Measurements from ENCODE around the gene RALGDS.

Gene RALGDS

GRCh38 chr9:133134388-133135145 is 13.5 kb upstream of the RALGDS start:
- DNase-seq = no peak

GRCh38 chr9:133133681-133134387 is 12.8 kb upstream of the RALGDS start:
- peak; percentile 93 to 95 for DNase-seq

- no peak for DNase-seq
Measured at GRCh38 chr9:133132174-133132573, 11.1 kb upstream of the RALGDS start.

- DNase-seq = no peak
Measured at GRCh38 chr9:133131506-133131905, 10.5 kb upstream of the RALGDS start.

GRCh38 chr9:133130685-133131244 is 9.7 kb upstream of the RALGDS start:
- no peak for DNase-seq

- no peak for DNase-seq
Measured at GRCh38 chr9:133129001-133129795, 8.2 kb upstream of the RALGDS start.

GRCh38 chr9:133128152-133128551 is 7.1 kb upstream of the RALGDS start:
- no peak for DNase-seq

GRCh38 chr9:133127340-133127981 is 6.4 kb upstream of the RALGDS start:
- DNase-seq = peak in 1 of 2 experiments; percentile 25

GRCh38 chr9:133126697-133127339 is 5.8 kb upstream of the RALGDS start:
- peak in 1 of 2 experiments; percentile 24 for DNase-seq

- DNase-seq = peak in 1 of 2 experiments; percentile 39
Measured at GRCh38 chr9:133125941-133126696, 5.1 kb upstream of the RALGDS start.

GRCh38 chr9:133124907-133125275 is 3.9 kb upstream of the RALGDS start:
- no peak for DNase-seq

- no peak for DNase-seq
Measured at GRCh38 chr9:133124123-133124906, 3.3 kb upstream of the RALGDS start.

- no peak for DNase-seq
Measured at GRCh38 chr9:133122935-133123611, 2.0 kb upstream of the RALGDS start.

- no peak for DNase-seq
Measured at GRCh38 chr9:133122605-133122934, 1.5 kb upstream of the RALGDS start.

GRCh38 chr9:133121915-133122550 is 993 bp upstream of the RALGDS start:
- DNase-seq = no peak

- DNase-seq = no peak
Measured at GRCh38 chr9:133120501-133121197, 391 bp downstream of the RALGDS start.

- DNase-seq = no peak
Measured at GRCh38 chr9:133119846-133120500, 1.1 kb downstream of the RALGDS start.

GRCh38 chr9:133119103-133119845 is 1.8 kb downstream of the RALGDS start:
- no peak for DNase-seq
